K562 (cell line): ENCODE results near the gene HSD17B1. TPM values are rescaled to one million over a fixed set of nuclear protein-coding genes. Genes with fewer than 3 reads are reported as not detected.

ENCODE experiments used
- ATAC-seq: fragments of 200-7000 bp; cut with Tn5 transposase; 3 replicates; pipeline ENCODE4 v1.9.1; 2020; ENCODE audit warnings: moderate library complexity
- BruUV-seq: library from RNA; stranded (reverse); fragments of 400-500 nt; replicated peaks from 2 replicates; lab custom pipeline; 2021; lab: Mats Ljungman, UMichigan
- CTCF ChIA-PET: fragments of 300-600 bp; formaldehyde crosslinking; extraction: SDS; loops from one replicate; lab custom pipeline; 2021; ENCODE audit warnings: low intra/inter-chr PET ratio; lab: Yijun Ruan, JAX
- POLR2A ChIA-PET: fragments of 300-600, 350-650 bp; sonication (Branson Sonifier 250); formaldehyde crosslinking; extraction: SDS; loops from one replicate; lab custom pipeline; 2021; ENCODE audit warnings: antibody characterized with exemption, inconsistent platforms; lab: Yijun Ruan, JAX
- DNase-seq, 4 experiments: peaks; one replicate each; pipeline versions ENCODE4 v3.0.0 to v3.0.0-alpha.2; 2011 to 2018; ENCODE audit warnings: low spot score in 3 of 4, mixed read lengths in 3 of 4; ENCODE audit errors: extremely low read depth in 1 of 4
- FAIRE-seq: peaks from 2 replicates; lab custom pipeline; 2011; peaks lifted over from hg19 to GRCh38; lab: Jason Lieb, UNC
- H2AFZ ChIP-seq: 2 replicates; pipeline ENCODE4 v1.6.0; 2011; ENCODE audit warnings: low read depth, low read length, control low read depth, inconsistent platforms
- H3K27ac ChIP-seq: fragments of 200-600 bp; 3 replicates; pipeline ENCODE4 v1.8.0; 2011; ENCODE audit warnings: low read depth, mild to moderate bottlenecking, control low read depth, inconsistent platforms, low read length, moderate library complexity, mixed read lengths; ENCODE audit errors: extremely low read depth
- H3K27me3 ChIP-seq, 2 experiments: fragments of 300-600 bp in 1 of 2; 2 replicates in 1 of 2; 3 replicates in 1 of 2; pipeline versions ENCODE4 v1.6.0 to v1.8.0; 2011; ENCODE audit warnings: inconsistent platforms in 2 of 2, low read length in 2 of 2, mild to moderate bottlenecking in 1 of 2, mixed read lengths in 1 of 2, moderate library complexity in 1 of 2; ENCODE audit not compliant: control insufficient read depth in 2 of 2, insufficient read depth in 2 of 2
- H3K36me3 ChIP-seq: fragments of 300-600 bp; 3 replicates; pipeline ENCODE4 v1.8.0; 2011; ENCODE audit warnings: mild to moderate bottlenecking, low read length, inconsistent platforms; ENCODE audit not compliant: control insufficient read depth, insufficient read depth
- H3K4me1 ChIP-seq, 2 experiments: fragments of 200-600 bp in 1 of 2; replicated peaks in 1 of 2; 2 replicates in 1 of 2; 3 replicates in 1 of 2; pipeline versions ENCODE4 v1.5.1 to v1.8.0; 2011; ENCODE audit warnings: inconsistent platforms in 2 of 2, low read length in 2 of 2, mild to moderate bottlenecking in 1 of 2, mixed read lengths in 1 of 2, moderate library complexity in 1 of 2; ENCODE audit not compliant: control insufficient read depth in 2 of 2, insufficient read depth in 2 of 2
- H3K4me2 ChIP-seq: 2 replicates; pipeline ENCODE4 v1.6.1; 2011; ENCODE audit warnings: low read length, control low read depth, inconsistent platforms, mixed read lengths; ENCODE audit not compliant: insufficient read depth
- H3K4me3 ChIP-seq: fragments of 200-600 bp; sonication (generic), shearing (Covaris generic); 2 replicates; pipeline ENCODE4 v1.5.1; 2016; ENCODE audit warnings: control low read depth, inconsistent platforms
- H3K79me2 ChIP-seq: fragments of 200-600 bp; 3 replicates; pipeline ENCODE4 v1.8.0; 2011; ENCODE audit warnings: low read length, inconsistent platforms; ENCODE audit not compliant: control insufficient read depth, insufficient read depth
- H3K9ac ChIP-seq, 2 experiments: 2 replicates each; pipeline versions ENCODE4 v1.6.0 to v1.6.1; 2011; ENCODE audit warnings: low read depth in 2 of 2, low read length in 2 of 2, control low read depth in 1 of 2, inconsistent platforms in 1 of 2, mild to moderate bottlenecking in 1 of 2, mixed read lengths in 1 of 2; ENCODE audit not compliant: insufficient read depth in 1 of 2
- H3K9me1 ChIP-seq: one replicate; pipeline ENCODE4 v1.6.0; 2011; ENCODE audit warnings: inconsistent platforms, mild to moderate bottlenecking, low read length, moderate library complexity; ENCODE audit not compliant: control insufficient read depth, insufficient read depth
- H3K9me3 ChIP-seq: replicated peaks from 2 replicates; pipeline ENCODE4 v1.5.1; 2011; ENCODE audit warnings: low read depth, low read length, inconsistent platforms; ENCODE audit not compliant: control insufficient read depth, insufficient read depth
- H4K20me1 ChIP-seq: replicated peaks from 2 replicates; pipeline ENCODE4 v1.6.1; 2011; ENCODE audit warnings: low read length, inconsistent platforms, mixed read lengths; ENCODE audit not compliant: control insufficient read depth, insufficient read depth
- EHMT2 ChIP-seq: fragments of 450-650 bp; IDR thresholded peaks from 2 replicates; pipeline ENCODE4 v1.6.1; 2018; ENCODE audit warnings: antibody characterized with exemption
- MITF ChIP-seq: IDR thresholded peaks from 2 replicates; pipeline ENCODE4 v1.6.1; 2014; ENCODE audit warnings: antibody characterized with exemption
- MTA2 ChIP-seq: fragments of 450-650 bp; IDR thresholded peaks from 2 replicates; pipeline ENCODE4 v1.6.1; 2016; ENCODE audit warnings: low read depth
- POLR2G ChIP-seq: fragments of 200-400 bp; formaldehyde crosslinking; IDR thresholded peaks from 2 replicates; pipeline ENCODE4 v1.6.1; 2017; ENCODE audit warnings: low read depth, mild to moderate bottlenecking, antibody characterized with exemption, low read length, moderate library complexity
- RBFOX2 ChIP-seq: fragments of 200-400 bp; formaldehyde crosslinking; IDR thresholded peaks from 2 replicates; pipeline ENCODE4 v1.6.1; 2017; ENCODE audit warnings: low read depth, mild to moderate bottlenecking, low read length, moderate library complexity
- RBM22 ChIP-seq: fragments of 200-400 bp; formaldehyde crosslinking; IDR thresholded peaks from 2 replicates; pipeline ENCODE4 v1.6.1; 2018; ENCODE audit warnings: low read length, low read depth; ENCODE audit not compliant: poor library complexity, severe bottlenecking
- ZBTB33 ChIP-seq: sonication (generic); formaldehyde crosslinking; IDR thresholded peaks from 2 replicates; pipeline ENCODE4 v1.8.1; 2023; ENCODE audit warnings: mild to moderate bottlenecking, missing genetic modification reagents
- ZBTB7A ChIP-seq: IDR thresholded peaks from 2 replicates; pipeline ENCODE4 v1.6.1; 2011; ENCODE audit warnings: low read depth, mild to moderate bottlenecking, low read length, moderate library complexity, borderline replicate concordance; ENCODE audit not compliant: control insufficient read depth
- ZNF584 ChIP-seq: fragments of 200-800 bp; sonication (Bioruptor generic); IDR thresholded peaks from 2 replicates; pipeline ENCODE4 v1.6.1; 2016; ENCODE audit warnings: low read depth, mild to moderate bottlenecking, missing genetic modification characterization, missing compliant biosample characterization
- WGBS: fragments of 100-300 bp; shearing (Covaris generic); methylation state at CpG from one replicate; pipeline ENCODE4 v1.1.6; 2016; ENCODE audit warnings: low coverage, mixed read lengths; ENCODE audit not compliant: insufficient coverage; ENCODE audit errors: missing lambda C conversion rate; 5-methylcytosine and 5-hydroxymethylcytosine counted together
- in situ Hi-C: fragments of 300-500 bp; cut with MboI; formaldehyde crosslinking; loops from 4 replicates; pipeline ENCODE4 v1.15.0; 2018; ENCODE audit warnings: inconsistent platforms, mixed read lengths
- intact Hi-C: fragments of 100-400 bp; cut with micrococcal nuclease; formaldehyde crosslinking; loops from 2 replicates; pipeline ENCODE4 v1.14.2; 2022
- polyA plus RNA-seq, 8 experiments: library from polyadenylated mRNA; depleted of rRNA in 4 of 8; stranded (reverse) in 5 of 8; unstranded in 3 of 8; fragments of >200 nt; fragmentation: Nextera tagmentation in 2 of 8; fragmentation: Illumina TruSeq in 1 of 8; extraction: Ambion mirVana in 2 of 8; extraction: Trizol in 1 of 8; gene quantifications; 2 replicates each; pipeline versions ENCODE4 v1.2.1 to v1.2.3, GENCODE V29; 2011 to 2014; ENCODE audit warnings: inconsistent platforms in 1 of 8, missing spikeins in 1 of 8
- total RNA-seq, 7 experiments: library from RNA; depleted of rRNA in 6 of 7; stranded (reverse); fragments of >200 nt in 6 of 7; fragmentation: Illumina TruSeq in 2 of 7; extraction: Trizol in 2 of 7; gene quantifications; 2 replicates each; pipeline versions ENCODE4 v1.2.1 to v1.2.3, GENCODE V29; 2011 to 2021; ENCODE audit warnings: low replicate concordance in 1 of 7
- TF ChIP-seq, protein P1 (sequence below): fragments of 450-650 bp; conservative IDR thresholded peaks from 2 replicates; pipeline ENCODE4 v1.6.1; 2016; ENCODE audit warnings: missing genetic modification characterization, low read depth, mild to moderate bottlenecking, control low read depth, missing compliant biosample characterization

Gene HSD17B1
- total and polyA plus RNA-seq, 9 of the 15 experiments (the other 6 are each of a cell fraction or from before 2014, with no cell fraction given), result 0.55 to 21.1 (median 3.6) TPM

DNA sequence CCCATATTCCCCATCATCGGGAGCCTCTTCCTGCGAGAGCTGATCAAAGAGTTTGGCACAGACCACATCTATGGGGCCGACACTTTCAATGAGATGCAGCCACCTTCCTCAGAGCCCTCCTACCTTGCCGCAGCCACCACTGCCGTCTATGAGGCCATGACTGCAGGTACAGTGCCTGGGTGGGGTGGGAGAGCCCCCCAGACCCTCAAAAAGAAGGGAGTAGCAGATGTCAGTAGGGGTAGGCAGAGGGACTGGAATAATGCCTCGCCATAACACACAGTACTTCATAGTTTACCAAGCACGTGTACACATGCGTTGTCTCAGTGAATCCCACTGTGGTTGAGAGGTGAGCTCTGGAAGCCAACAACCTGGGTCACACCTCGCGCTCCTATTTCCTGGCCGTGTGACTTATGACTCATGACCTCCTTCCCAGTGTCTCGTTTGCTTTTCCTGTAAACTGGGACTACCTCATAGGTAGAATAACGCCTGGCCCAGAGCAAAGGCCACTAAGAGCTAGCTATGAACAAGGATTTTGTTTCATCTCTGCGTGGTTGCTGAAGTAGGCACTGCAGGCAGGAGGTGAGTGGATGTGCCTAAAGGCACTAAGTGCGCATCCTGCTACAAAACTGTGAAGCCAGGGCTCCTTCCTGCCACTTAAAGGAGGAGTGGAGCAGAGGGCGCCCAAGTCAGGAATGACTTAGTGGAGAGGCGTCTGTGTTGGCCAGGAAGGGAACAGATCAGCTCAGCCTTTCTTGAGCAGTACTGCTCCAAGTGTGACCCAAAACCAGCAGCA lies 11.5 kb upstream of the HSD17B1 start (continued):
- TF ChIP-seq, protein P1, sequence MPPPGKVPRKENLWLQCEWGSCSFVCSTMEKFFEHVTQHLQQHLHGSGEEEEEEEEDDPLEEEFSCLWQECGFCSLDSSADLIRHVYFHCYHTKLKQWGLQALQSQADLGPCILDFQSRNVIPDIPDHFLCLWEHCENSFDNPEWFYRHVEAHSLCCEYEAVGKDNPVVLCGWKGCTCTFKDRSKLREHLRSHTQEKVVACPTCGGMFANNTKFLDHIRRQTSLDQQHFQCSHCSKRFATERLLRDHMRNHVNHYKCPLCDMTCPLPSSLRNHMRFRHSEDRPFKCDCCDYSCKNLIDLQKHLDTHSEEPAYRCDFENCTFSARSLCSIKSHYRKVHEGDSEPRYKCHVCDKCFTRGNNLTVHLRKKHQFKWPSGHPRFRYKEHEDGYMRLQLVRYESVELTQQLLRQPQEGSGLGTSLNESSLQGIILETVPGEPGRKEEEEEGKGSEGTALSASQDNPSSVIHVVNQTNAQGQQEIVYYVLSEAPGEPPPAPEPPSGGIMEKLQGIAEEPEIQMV (tag), result no peak
- TF ChIP-seq ZBTB7A, result peak; percentile 7; the same call in 1 of the 2 replicates

DNA sequence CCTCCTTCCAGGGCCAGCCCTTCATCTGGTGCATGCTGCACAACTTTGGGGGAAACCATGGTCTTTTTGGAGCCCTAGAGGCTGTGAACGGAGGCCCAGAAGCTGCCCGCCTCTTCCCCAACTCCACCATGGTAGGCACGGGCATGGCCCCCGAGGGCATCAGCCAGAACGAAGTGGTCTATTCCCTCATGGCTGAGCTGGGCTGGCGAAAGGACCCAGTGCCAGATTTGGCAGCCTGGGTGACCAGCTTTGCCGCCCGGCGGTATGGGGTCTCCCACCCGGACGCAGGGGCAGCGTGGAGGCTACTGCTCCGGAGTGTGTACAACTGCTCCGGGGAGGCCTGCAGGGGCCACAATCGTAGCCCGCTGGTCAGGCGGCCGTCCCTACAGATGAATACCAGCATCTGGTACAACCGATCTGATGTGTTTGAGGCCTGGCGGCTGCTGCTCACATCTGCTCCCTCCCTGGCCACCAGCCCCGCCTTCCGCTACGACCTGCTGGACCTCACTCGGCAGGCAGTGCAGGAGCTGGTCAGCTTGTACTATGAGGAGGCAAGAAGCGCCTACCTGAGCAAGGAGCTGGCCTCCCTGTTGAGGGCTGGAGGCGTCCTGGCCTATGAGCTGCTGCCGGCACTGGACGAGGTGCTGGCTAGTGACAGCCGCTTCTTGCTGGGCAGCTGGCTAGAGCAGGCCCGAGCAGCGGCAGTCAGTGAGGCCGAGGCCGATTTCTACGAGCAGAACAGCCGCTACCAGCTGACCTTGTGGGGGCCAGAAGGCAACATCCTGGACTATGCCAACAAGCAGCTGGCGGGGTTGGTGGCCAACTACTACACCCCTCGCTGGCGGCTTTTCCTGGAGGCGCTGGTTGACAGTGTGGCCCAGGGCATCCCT lies 9.3 kb upstream of the HSD17B1 start:
- peak; percentile 49 for TF ChIP-seq RBFOX2
- TF ChIP-seq ZBTB33 (CRISPR knock-in tag), result peak; percentile 84
- no peak for TF ChIP-seq MTA2
- TF ChIP-seq EHMT2, result no peak
- peak; percentile 29 for TF ChIP-seq RBM22
- peak; percentile 63 for TF ChIP-seq POLR2G
- TF ChIP-seq ZNF584, result no peak
- TF ChIP-seq MITF, result no peak
- Histone ChIP-seq H3K27ac (no peak overlapping the region), H3K79me2 (no peaks in the 10 kb centered on the region), H3K27me3 (no peaks in the 10 kb centered on the region), H3K36me3 (peaks cover 33% of the 10 kb centered on the region; the same call in 2 of the 3 replicates), H3K9me1 (no peaks in the 10 kb centered on the region), H3K4me1 (peaks cover 8 to 38% of the 10 kb centered on the region in 2 experiments; a peak in 4 of 5 replicates), H3K9ac (no peak overlapping the region; a peak in 1 of 4 replicates), H3K9me3 (no peaks in the 10 kb centered on the region), H3K4me3 (no peak overlapping the region), H4K20me1 (no peaks in the 10 kb centered on the region), H2AFZ (no peak overlapping the region), H3K4me2 (no peak overlapping the region)
- no TSS peak for BruUV-seq
- DNase-seq (peak in 1 of 4 experiments; percentile 5), ATAC-seq (no peak), FAIRE-seq (no peak)
- ChIA-PET POLR2A (interaction anchor here (0.7 kb wide), 2 partner anchors 65 to 226 kb away, joined by 3 read pairs; no protein-coding TSS in a partner anchor), CTCF (no interaction called here)
- 92% methylated on average over 36 of the region's 39 CpGs for WGBS
- intact Hi-C loops, result no loop called here
- in situ Hi-C loops, result no loop called here
